Stimulated activated CD4-positive, alpha-beta T cell treated with anti-CD3 and anti-CD28 coated beads, Interleukin-12 subunit alpha, Interleukin-12 subunit beta, amount 100 ng/mL, for 24 hours (primary cell): ENCODE results near the gene DUOX2.

ENCODE experiments used
- DNase-seq, 2 experiments: peaks; one replicate each; pipeline ENCODE4 v3.0.0-alpha.2; 2020; ENCODE audit warnings: low read depth in 2 of 2

Gene DUOX2

DNA sequence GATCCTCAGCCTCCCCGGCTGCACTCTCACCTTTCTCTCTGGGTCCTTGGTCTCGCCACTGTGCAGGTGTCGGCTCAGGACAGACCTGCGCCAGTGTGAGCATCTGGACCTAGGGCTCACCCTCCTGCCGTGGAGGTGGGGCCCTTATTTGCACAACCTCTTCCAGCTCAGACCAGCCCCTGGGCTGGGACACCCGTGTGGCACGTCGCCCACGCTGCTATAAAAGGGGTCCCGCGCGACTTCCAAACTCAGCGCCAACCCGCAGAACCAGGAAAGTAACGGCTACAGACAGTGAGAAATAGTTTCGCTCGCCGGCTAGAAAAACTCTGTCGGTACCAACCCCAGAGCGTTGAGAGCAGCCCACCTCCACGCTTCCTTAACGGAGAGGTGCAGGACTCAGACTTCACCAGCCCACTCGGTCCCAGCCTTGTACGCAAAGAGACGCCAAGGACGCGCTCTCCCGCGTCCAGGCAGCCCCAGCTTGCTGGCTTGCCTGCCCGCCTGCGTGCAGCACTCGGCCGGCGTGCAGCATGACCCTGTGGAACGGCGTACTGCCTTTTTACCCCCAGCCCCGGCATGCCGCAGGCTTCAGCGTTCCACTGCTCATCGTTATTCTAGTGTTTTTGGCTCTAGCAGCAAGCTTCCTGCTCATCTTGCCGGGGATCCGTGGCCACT, at the start of gene DUOX2, which contains the start of gene DUOXA2:
Gene DUOX2 (minus strand): TSS at position 97 of the 675 bp plus-strand sequence. CDS start 761 bp downstream, outside the sequence.
Gene DUOXA2 (plus strand): TSS at position 251 of the 675 bp plus-strand sequence. CDS start 280 bp downstream, at position 531.
- no peak for DNase-seq

DNA sequence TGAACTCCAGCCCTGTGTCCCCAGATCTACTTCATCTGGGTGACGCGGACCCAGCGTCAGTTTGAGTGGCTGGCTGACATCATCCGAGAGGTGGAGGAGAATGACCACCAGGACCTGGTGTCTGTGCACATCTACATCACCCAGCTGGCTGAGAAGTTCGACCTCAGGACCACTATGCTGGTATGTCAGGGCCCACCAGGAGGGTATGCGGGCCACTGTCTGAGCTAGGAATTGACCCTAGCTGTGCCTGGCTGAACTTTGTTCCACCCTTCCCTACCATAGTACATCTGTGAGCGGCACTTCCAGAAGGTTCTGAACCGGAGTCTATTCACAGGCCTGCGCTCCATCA, 49.5 kb upstream of the DUOX2 start:
- no peak for DNase-seq

DNA sequence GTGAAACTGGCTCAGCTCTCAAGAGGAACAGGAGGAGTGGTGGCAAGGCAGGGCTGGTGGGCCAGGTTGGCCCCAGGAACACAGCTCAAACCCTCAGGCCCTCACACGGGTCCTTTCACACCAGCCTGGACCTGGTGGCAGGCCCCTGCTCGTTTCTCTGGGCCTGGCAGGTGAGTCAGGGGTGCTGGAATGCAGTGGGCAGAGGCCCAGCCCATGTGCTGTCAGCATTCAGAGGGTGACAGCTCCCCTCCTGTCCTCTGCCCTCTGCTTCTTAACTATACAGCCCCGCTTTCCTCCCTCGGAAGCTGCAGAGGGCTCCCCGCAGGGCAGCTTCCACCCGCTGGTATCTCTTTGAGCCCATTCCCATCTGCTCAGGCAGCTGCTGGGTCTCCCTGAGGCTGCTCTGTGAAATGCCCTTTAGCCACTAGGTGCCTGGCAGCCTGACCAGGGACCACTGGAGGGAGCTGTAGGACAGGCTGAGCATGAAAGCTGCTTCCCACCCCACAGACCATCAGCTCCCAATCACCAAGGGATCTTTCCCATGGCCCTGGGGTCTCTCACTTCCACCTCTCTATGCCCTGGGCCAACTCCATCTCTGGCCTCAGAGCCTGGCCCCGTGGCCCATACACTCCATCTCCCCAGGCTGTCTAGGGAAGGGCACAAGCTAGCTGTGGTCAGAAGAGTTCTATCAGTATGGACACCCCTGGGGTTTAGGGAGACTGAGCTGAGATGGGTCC, 49.0 kb upstream of the DUOX2 start:
- peak; percentile 33 to 49 for DNase-seq

DNA sequence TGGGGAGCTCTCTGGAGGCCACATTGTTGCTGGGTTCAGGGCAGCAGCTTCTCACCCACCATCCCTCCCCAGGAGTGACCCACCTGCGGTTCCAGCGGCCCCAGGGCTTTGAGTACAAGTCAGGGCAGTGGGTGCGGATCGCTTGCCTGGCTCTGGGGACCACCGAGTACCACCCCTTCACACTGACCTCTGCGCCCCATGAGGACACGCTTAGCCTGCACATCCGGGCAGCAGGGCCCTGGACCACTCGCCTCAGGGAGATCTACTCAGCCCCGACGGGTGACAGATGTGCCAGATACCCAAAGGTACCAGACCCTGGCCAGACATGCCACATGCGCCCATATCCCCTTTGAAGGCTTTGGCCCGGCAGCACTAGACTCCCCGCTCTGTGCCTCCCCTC, 47.7 kb upstream of the DUOX2 start:
- DNase-seq: no peak

DNA sequence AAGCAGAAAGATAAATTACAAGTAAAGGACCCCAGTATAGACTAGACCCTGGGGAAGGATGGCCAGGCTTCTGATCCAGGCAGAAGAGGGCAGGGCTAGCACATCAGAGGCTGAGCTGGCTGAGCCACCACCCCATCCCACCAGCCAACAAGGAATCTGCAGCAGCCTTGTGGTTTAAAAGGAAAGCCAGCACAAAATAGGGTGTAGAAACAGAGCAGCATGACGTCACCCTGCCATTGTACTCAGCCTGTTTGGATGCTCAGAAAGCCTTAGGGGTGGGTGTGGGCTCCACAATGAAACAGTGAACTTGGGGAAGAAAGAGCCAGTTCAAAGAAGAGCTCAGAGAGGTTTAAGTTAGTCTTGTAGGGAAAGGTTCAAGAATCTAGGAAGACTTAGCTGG, 44.0 kb upstream of the DUOX2 start:
- no peak for DNase-seq

DNA sequence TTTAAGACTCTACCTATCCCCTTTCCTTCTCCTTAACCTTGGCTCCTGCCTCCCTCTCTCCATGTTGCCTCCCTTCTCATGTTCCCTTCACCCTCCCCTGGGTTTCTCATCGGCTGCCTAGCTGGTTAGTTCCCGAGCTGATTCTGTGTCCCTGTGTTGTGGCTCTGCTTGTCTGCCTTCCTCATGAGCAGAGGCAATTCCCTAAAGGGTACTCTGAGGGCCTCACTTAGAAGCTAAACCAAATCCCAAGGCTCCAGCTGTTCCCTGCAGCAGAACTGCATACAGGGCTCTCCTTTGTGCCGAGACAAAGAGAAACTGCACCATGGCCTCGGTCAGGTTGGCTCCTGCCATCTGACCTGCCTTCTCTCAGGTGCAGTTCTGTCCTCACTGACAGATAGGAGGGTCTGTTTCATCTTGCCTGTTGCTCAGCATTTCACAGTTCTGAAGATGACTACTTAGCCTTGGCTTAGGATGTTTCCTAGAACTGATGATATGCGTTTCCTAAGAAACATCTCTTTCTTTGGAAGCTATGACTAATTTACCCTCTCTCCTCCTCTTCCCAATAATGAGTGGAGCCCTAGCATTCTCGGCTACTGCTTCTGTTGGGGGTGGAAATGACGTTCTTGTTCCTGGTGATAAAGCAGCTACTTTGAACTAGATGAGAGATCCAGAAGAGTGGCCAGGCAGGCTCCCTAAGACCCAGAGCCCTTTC, 42.9 kb upstream of the DUOX2 start:
- no peak for DNase-seq

DNA sequence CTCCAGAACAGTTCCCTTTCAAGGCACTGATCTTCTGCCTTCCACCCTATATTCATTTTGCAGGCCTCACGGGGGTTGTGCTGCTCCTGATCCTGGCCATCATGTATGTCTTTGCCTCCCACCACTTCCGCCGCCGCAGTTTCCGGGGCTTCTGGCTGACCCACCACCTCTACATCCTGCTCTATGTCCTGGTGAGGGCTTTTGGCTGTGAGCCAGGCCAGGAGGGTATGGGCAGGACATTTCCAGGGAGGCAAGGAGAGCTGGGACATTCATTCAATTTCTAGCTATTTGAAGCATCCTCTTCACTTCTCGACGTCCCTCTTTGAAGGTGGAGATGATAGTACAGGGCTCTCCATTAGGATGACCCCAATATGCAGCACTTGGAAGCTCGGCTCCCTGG, 41.8 kb upstream of the DUOX2 start:
- no peak for DNase-seq

DNA sequence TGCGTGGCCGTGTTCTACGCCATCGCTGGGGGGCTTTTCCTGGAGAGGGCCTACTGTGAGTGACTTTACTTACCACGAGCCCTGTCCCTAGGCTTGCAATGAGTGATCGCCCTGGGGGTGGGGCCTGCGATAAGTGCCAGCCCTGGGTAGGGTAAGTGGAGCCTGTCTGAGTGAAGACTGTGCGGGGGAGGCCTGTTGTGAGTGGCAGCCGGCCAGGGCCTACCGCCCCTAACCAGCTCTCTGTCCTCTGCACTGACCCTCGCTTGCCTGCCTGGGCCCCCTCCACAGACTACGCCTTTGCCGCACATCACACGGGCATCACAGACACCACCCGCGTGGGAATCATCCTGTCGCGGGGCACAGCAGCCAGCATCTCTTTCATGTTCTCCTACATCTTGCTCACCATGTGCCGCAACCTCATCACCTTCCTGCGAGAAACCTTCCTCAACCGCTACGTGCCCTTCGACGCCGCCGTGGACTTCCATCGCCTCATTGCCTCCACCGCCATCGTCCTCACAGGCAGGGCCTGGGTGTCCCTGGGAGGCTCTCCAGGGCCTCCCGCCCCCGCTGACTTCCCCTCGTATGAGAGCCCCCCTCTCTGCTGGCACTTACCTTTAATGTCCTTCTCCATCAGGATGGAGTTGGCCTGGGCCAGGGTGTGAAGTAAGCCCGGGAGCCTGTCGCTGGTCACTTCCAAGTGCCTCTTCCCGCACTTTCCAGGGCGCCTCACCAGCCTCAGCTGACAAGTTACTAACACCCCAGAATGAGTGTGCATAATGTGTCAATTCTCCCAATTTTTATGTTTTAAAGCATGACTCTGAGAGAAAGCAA, 38.2 kb upstream of the DUOX2 start:
- DNase-seq: no peak

DNA sequence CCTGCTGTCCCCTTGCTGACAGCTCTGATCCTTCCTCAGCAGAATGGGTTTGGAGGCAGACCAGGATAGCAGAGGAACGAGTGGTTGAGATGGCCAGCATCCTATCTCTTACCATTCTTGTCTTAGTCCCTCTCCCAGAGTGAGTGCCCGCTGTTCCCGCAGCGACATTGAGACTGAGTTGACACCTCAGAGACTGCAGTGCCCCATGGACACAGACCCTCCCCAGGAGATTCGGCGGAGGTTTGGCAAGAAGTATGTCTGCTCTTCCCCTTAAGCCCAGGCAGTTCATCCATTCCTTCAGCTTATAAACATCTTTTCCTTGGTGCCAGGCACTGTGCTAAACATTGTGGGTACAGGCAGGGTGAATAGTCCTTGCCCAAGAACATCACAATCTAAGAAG, 37.0 kb upstream of the DUOX2 start:
- no peak for DNase-seq

DNA sequence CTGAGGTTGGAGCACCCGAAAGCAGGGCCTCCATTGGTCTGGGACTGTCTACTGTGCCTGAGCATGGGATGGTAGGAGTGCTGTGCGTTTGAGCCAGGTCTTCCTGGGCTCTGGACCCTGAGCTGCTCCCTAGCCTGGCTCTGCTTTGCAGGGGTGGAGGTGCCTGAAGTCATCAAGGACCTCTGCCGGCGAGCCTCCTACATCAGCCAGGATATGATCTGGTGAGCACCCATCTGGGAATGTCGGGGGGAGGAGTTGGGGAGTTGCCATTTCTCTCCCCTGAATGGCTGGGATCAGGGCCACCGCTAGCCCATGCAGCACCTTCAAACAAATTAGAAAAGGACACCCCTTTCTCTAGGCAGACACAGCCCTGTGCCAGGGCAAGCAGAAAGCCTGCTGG, 36.5 kb upstream of the DUOX2 start:
- no peak for DNase-seq

DNA sequence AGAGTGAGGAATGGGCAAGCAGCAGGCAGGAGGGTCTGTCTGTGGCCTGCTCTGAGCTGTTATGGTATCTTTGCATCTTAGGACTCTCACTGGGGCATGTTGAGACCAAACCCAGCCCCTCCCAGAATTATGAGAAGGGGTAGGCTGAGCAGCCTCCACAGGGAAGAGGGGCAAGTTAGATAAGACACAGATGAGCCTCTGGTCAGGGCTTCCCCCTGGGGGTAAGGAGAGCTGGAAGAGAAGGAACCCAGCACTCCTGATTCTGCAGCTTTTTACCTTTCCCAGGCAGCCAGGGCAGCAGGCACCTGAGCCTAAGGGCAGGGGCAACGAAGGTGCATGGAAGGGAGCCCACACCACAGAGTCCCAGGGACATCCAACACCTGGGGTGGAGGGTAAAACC, 35.1 kb upstream of the DUOX2 start:
- no peak for DNase-seq

DNA sequence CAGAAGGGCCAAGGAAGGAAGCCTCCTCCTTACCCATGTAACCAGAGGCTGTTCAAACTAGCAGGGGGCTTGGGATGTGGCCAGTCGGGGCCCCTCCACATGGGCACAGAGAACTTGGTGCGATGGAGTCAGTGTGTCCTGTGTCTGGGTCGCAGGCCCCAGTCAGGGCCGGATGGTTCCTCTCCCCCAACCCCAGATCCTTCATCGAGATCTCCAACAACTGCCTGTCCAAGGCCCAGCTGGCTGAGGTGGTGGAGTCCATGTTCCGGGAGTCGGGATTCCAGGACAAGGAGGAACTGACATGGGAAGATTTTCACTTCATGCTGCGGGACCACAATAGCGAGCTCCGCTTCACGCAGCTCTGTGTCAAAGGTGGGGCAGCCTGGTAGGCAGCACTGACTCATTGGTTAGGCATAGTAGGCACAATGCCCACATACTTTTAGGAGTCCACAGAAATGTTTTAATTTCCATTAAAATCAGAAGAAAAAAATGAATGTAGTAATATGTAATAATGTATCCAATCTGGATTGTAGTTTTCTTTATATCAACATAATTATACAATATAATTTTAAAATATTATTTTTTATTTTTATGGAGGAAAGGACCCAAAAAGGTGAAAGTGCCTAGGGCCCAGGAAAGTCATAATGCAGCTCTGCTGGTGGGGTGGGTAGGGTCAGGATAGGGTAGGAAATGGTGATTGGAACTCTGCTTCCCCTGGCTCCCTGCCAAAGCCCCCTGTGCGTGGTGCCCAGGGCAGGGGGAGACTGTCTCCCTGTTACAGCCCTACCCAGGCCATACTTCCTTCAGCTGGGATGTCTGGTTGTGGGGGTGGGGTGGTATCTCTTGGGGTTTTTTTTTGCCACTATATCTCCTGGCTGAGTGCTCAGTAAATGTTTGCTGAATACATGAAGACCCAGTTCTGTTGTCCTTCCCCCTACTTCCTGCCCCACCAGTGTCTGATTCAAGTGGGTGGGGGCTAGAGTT, 34.4 kb upstream of the DUOX2 start:
- DNase-seq: no peak

DNA sequence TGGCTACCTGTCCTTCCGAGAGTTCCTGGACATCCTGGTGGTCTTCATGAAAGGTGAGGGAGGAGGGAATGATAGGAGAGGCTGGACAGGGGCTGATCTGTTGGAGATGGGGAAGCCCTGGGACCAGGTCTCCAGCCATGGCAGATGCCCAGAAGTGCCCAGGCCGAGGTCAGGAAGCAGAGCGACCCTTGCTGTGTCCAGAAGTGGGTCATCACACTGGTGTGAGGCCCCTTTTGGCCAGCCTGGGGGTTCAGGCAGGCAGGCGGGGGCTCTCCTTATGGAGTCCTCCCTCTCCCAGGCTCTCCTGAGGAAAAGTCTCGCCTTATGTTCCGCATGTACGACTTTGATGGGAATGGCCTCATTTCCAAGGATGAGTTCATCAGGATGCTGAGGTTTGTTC, 33.6 kb upstream of the DUOX2 start:
- DNase-seq: no peak

DNA sequence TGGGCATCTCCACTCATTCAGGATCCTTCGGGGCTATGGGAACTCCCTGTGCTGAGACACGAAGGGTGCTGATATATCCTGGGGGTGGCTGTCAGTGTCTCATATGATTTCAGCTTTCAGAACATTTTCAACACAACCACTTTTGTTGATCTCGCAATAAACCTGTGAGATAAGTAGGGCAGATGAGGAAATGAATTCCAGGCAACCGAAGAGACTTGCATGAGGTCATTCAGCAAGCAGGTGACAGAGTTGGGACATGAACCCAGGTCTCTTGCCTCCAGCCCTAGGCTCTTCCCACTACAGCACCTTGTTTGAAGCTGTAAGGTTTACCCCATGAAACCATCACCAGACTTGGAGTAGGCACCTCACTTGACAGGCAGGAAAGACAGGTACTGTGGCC, 32.4 kb upstream of the DUOX2 start:
- no peak for DNase-seq

DNA sequence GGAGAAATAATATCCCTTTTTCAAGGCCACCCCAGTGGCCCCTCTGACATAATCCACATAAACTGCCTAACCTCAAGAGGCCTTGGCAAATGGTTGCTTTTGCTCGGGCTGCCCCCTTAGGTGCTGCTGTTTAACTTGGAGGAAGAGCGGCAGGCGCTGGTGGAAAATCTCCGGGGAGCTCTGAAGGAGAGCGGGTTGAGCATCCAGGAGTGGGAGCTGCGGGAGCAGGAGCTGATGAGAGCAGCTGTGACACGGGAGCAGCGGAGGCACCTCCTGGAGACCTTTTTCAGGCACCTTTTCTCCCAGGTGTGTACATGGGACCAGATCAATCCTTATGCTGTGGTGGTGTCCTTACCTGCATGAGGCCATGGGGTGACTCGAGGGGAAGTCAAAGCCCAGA, 30.8 kb upstream of the DUOX2 start:
- no peak for DNase-seq

DNA sequence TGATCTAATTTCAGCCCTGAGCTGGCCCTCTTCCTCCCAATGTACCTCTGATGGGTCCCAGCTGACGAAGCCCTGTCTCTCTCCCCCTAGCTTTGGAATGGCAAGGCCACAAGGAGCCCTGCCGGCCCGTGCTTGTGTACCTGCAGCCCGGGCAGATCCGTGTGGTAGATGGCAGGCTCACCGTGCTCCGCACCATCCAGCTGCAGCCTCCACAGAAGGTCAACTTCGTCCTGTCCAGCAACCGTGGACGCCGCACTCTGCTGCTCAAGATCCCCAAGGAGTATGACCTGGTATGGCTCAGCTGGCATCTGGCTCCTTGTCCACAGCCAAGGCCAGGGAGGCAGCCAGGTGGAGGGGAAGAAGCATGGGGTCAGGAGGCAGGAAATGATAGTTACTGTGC, 30.0 kb upstream of the DUOX2 start:
- DNase-seq: no peak

DNA sequence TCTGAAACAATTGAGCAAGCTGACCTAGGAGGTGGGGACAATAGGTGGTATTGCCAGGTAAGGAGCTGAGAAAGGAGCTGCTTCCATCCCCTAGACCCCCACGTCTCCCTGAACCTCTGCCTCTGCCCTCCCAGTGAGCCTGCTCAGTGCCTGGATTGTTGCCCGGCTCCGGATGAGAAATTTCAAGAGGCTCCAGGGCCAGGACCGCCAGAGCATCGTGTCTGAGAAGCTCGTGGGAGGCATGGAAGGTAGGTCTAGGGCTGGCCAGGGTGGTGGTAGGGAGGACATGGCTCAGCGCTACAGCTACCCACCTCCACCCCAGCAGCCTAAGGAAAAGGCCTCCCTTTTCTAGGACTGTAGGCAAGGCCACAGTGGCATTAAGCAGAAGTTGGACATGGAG, 29.1 kb upstream of the DUOX2 start:
- DNase-seq: no peak

DNA sequence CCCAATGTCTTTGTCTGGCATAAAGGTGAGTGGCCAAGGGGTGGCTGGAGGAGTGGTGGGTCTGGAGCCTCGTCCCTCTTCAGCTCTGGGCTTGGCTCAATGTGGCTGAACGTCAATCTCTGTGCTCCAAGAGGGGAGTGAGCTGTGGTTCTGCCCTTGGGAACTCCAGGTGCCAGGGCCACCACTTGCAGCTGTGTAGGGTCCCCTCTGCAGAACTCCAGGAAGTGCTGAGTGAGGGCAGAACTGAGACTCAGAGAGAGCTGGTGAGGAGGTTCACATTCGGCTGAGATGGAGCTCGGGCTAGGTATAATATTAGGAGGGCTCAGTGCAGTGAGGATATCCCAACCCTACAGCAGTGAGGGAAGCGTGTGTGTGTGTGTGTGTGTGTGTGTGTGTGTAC, 27.4 kb upstream of the DUOX2 start:
- DNase-seq: no peak

DNA sequence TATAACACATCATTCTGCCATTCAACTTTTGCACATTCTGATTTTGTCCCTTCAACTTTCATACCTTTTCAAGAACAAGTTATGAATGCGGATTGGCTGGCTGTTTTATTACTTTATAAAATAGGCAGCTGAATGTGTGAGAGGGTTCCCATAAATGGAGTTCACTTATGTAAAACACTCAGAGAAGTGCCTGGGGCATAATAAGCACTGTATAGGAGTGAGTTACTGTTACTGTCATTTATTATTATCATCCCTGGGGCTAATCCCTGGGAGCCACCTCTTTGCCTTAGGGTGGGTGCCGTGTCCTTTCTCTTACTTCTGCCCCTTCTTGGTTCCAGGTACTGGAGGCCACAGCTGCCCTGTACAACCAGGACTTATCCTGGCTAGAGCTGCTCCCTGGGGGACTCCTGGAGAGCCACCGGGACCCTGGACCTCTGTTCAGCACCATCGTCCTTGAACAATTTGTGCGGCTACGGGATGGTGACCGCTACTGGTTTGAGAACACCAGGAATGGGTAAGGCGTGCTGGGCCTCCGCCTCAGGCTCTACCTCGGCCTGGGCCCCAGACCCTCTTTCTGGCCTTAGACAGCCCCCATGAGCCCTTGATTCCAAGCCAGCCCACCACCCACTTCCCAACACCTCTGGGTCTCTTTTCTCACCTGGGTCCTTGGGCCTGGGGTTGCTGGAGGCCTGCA, 26.7 kb upstream of the DUOX2 start:
- DNase-seq: no peak

DNA sequence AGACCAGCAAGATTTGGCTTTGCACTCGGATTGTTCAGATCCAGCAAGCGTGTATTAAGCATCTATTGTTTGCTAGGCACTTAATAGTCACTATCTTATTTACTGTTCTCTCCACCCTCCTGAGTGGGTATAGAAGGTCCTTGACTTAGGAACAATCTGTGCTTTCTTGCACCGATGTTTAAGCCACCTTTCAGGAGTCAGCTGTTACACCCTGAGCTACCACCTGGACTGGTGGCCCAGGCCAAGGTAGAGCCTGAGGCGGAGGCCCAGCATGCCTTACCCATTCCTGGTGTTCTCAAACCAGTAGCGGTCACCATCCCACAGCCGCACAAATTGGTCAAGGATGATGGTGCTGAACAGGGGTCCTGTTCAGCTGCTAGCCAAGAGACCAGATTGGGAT, 25.8 kb upstream of the DUOX2 start:
- DNase-seq: no peak
